Smooth muscle cell (in vitro differentiated cells): ENCODE results near the gene ZNF283. TPM values are rescaled to one million over a fixed set of nuclear protein-coding genes. Genes with fewer than 3 reads are reported as not detected.

Source experiments
- DNase-seq: peaks from one replicate; lab custom pipeline; 2025; ENCODE audit not compliant: unreplicated experiment; lab: John Stamatoyannopoulos, UW
- H2AFZ ChIP-seq: fragments of 200-600 bp; sonication (generic); 2 replicates; pipeline ENCODE4 v1.6.0; 2016; ENCODE audit warnings: antibody characterized with exemption, low read depth, mild to moderate bottlenecking
- H3F3A ChIP-seq: fragments of 200-600 bp; sonication (generic); 2 replicates; pipeline ENCODE4 v1.6.0; 2017; ENCODE audit warnings: antibody characterized with exemption, low read depth
- H3K27ac ChIP-seq: fragments of 200-600 bp; sonication (generic); 2 replicates; pipeline ENCODE4 v1.5.1; 2016; ENCODE audit warnings: low read depth, mild to moderate bottlenecking
- H3K27me3 ChIP-seq: fragments of 200-600 bp; sonication (generic); 2 replicates; pipeline ENCODE4 v1.6.1; 2016; ENCODE audit warnings: low read depth, mild to moderate bottlenecking
- H3K36me3 ChIP-seq: fragments of 200-600 bp; sonication (generic); 2 replicates; pipeline ENCODE4 v1.5.1; 2016; ENCODE audit warnings: low read depth
- H3K4me1 ChIP-seq: fragments of 200-600 bp; sonication (generic); 2 replicates; pipeline ENCODE4 v1.5.1; 2016; ENCODE audit warnings: low read depth
- H3K4me2 ChIP-seq: fragments of 200-600 bp; sonication (generic); 2 replicates; pipeline ENCODE4 v1.6.0; 2016; ENCODE audit warnings: mild to moderate bottlenecking
- H3K4me3 ChIP-seq: fragments of 200-600 bp; sonication (generic); 2 replicates; pipeline ENCODE4 v1.5.1; 2016; ENCODE audit warnings: mild to moderate bottlenecking
- H3K79me2 ChIP-seq: fragments of 200-600 bp; sonication (generic); 2 replicates; pipeline ENCODE4 v1.6.0; 2016; ENCODE audit warnings: low read depth, mild to moderate bottlenecking
- H3K9ac ChIP-seq: fragments of 200-600 bp; sonication (generic); 2 replicates; pipeline ENCODE4 v1.6.0; 2016; ENCODE audit warnings: low read depth
- H3K9me3 ChIP-seq: fragments of 200-600 bp; sonication (generic); replicated peaks from 2 replicates; pipeline ENCODE4 v1.5.1; 2016; ENCODE audit warnings: low read depth
- H4K20me1 ChIP-seq: fragments of 200-600 bp; sonication (generic); 2 replicates; pipeline ENCODE4 v1.6.0; 2016; ENCODE audit warnings: low read depth
- WGBS: methylation state at CpG from one replicate; pipeline ENCODE4 v1.1.7; 2016; ENCODE audit warnings: low lambda C conversion rate; 5-methylcytosine and 5-hydroxymethylcytosine counted together
- polyA plus RNA-seq: library from polyadenylated mRNA; unstranded; fragments of >200 nt; fragmentation: Nextera tagmentation; extraction: Ambion mirVana; gene quantifications from 2 replicates; pipeline ENCODE4 v1.2.1, GENCODE V29; 2016
- total RNA-seq: library from RNA; depleted of rRNA; stranded (reverse); fragments of >200 nt; gene quantifications from 2 replicates; pipeline ENCODE4 v1.2.3, GENCODE V29; 2014
- TF ChIP-seq, protein P1 (sequence below): fragments of 200-600 bp; sonication (generic); IDR thresholded peaks from 2 replicates; pipeline ENCODE4 v1.5.1; 2017; ENCODE audit warnings: borderline replicate concordance, mild to moderate bottlenecking, antibody characterized with exemption; ENCODE audit not compliant: insufficient read depth, poor library complexity, severe bottlenecking

ZNF283 gene
- total and polyA plus RNA-seq, 2 experiments from 2014 or later, result 1.5 to 4.1 TPM

DNA sequence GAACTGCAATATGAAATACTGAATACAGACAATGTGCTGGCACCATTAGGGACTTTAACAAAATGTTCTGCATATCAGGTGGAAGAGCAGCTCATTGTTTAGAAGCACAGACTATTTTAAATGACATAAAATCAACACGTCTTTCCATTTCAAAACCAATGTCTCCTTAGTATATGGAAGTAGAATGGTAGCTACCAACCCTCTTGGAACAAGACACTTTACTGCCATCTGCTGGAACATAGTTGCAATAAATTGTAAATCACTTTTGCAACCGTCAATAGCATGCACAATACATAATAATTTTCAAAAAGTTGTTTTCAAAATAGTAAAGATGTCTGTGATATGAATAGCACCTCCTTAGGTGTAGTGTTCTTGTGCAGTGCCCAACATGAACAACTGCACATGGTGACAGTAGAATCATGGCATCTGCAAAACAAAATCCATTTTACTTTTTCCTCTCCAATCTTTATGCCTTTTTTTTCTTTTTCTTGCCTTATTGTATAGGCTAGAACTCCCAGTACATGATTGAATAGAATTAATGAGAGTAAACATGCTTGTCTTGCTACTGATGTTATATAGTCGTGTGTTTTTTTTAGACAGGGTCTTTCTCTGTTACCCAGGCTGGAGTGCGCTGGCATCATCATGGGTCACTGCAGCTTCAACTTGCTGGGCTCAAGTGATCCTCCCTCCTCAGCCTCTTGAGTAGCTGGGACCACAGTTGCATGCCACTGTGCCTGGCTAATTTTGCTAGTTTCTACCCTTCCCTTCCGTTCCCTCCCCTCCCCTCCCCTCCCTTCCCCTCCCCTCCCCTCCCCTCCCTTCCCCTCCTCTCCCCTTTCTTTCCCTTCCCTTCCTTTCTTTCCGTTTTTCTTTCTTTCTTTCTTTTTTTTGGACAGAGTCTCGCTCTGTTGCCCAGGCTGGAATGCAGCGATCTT is 17.1 kb upstream of the ZNF283 start:
- no peak overlapping the region for H2AFZ ChIP-seq
- no peak overlapping the region for H3K27ac ChIP-seq
- WGBS, result 29% methylated on average over 6 of the region's 8 CpGs
- H3K9me3 ChIP-seq, result no peaks in the 10 kb centered on the region
- no peak for DNase-seq
- no peaks in the 10 kb centered on the region for H3F3A ChIP-seq
- no peaks in the 10 kb centered on the region for H3K4me1 ChIP-seq
- no peak overlapping the region for H3K4me2 ChIP-seq
- H3K79me2 ChIP-seq, result no peaks in the 10 kb centered on the region
- no peaks in the 10 kb centered on the region for H3K27me3 ChIP-seq
- TF ChIP-seq, protein P1, sequence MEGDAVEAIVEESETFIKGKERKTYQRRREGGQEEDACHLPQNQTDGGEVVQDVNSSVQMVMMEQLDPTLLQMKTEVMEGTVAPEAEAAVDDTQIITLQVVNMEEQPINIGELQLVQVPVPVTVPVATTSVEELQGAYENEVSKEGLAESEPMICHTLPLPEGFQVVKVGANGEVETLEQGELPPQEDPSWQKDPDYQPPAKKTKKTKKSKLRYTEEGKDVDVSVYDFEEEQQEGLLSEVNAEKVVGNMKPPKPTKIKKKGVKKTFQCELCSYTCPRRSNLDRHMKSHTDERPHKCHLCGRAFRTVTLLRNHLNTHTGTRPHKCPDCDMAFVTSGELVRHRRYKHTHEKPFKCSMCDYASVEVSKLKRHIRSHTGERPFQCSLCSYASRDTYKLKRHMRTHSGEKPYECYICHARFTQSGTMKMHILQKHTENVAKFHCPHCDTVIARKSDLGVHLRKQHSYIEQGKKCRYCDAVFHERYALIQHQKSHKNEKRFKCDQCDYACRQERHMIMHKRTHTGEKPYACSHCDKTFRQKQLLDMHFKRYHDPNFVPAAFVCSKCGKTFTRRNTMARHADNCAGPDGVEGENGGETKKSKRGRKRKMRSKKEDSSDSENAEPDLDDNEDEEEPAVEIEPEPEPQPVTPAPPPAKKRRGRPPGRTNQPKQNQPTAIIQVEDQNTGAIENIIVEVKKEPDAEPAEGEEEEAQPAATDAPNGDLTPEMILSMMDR, result peak; percentile 48
- H3K4me3 ChIP-seq, result no peak overlapping the region
- no peak overlapping the region for H3K9ac ChIP-seq
- no peaks in the 10 kb centered on the region for H3K36me3 ChIP-seq
- H4K20me1 ChIP-seq, result no peaks in the 10 kb centered on the region

DNA sequence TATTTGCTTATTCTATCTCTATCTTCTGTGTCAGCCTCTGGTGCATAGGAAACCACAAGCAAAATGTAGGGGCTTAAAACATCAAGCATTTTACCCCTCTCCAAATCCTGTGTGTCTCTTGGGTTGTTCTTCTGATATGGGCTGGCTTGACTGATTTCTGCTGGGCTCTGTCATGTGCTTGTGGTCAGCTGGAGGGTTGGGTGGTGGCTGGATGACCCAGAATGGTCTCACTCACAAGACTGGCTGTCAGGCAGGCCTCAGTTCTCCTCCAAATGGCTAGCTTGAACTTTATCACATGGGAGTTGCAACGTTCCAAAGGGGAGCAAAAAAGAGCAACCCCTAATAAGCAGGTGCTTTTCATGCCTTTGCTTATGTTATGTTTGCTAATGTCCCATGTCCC is 15.3 kb upstream of the ZNF283 start:
- Histone ChIP-seq H3K27me3 (no peaks in the 10 kb centered on the region), H3F3A (no peaks in the 10 kb centered on the region), H2AFZ (no peak overlapping the region), H3K36me3 (no peaks in the 10 kb centered on the region), H3K9me3 (no peaks in the 10 kb centered on the region), H3K4me3 (no peak overlapping the region), H3K4me1 (no peaks in the 10 kb centered on the region), H3K4me2 (no peak overlapping the region), H4K20me1 (no peaks in the 10 kb centered on the region), H3K27ac (no peak overlapping the region), H3K79me2 (no peaks in the 10 kb centered on the region), H3K9ac (no peak overlapping the region)
- no peak for DNase-seq
- TF ChIP-seq, protein P1, result no peak
- 56% methylated on average over 1 of the region's 1 CpG for WGBS

DNA sequence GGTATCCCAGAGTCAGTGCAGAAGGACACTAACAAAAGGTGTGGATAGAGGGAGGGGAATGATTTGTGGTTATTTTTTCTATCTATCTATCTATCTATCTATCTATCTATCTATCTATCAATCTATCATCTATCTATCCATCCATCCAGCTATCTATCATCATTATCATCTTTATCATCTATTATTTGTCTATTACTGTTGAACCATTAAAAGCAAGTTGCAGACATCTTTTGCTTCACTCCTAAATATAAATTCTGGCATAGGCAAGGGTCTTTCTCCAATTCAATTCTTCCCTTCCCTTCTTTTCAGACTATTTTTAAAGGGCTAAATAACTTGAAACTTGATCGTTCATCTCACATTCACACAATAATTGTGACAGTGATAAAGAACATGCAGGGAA is 14.9 kb upstream of the ZNF283 start:
- H3F3A ChIP-seq, result no peaks in the 10 kb centered on the region
- H3K27me3 ChIP-seq, result no peaks in the 10 kb centered on the region
- H3K9me3 ChIP-seq, result no peaks in the 10 kb centered on the region
- no peak overlapping the region for H3K4me2 ChIP-seq
- no peak overlapping the region for H3K9ac ChIP-seq
- H2AFZ ChIP-seq, result no peak overlapping the region
- no peaks in the 10 kb centered on the region for H3K36me3 ChIP-seq
- TF ChIP-seq, protein P1, result no peak
- H3K4me3 ChIP-seq, result no peak overlapping the region
- no peak overlapping the region for H3K27ac ChIP-seq
- no peaks in the 10 kb centered on the region for H3K79me2 ChIP-seq
- no peaks in the 10 kb centered on the region for H4K20me1 ChIP-seq
- no peak for DNase-seq
- H3K4me1 ChIP-seq, result no peaks in the 10 kb centered on the region
- WGBS, result 57% methylated on average over 1 of the region's 1 CpG

GRCh38 chr19:43812688-43813087 is 14.4 kb upstream of the ZNF283 start:
- Histone ChIP-seq H3K79me2 (no peaks in the 10 kb centered on the region), H2AFZ (no peak overlapping the region), H3K27ac (no peak overlapping the region), H3K9me3 (no peaks in the 10 kb centered on the region), H3K4me3 (no peak overlapping the region), H3K4me1 (no peaks in the 10 kb centered on the region), H3K27me3 (no peaks in the 10 kb centered on the region), H3K9ac (no peak overlapping the region), H4K20me1 (no peaks in the 10 kb centered on the region), H3K4me2 (no peak overlapping the region), H3K36me3 (no peaks in the 10 kb centered on the region), H3F3A (no peaks in the 10 kb centered on the region)
- no peak for DNase-seq
- TF ChIP-seq, protein P1, result no peak
- 88% methylated on average over 6 of the region's 6 CpGs for WGBS
